GM12801 (cell line): ENCODE data around the gene CEACAM19.

Source experiments
- CTCF ChIP-seq: IDR thresholded peaks from one replicate; pipeline ENCODE4 v1.5.1; 2011; ENCODE audit warnings: control low read depth; ENCODE audit not compliant: insufficient read length; ENCODE audit errors: extremely low read depth

CEACAM19 gene

GRCh38 chr19:44684892-44685863 lies 13.9 kb downstream of the CEACAM19 start:
- TF ChIP-seq CTCF = no peak

- TF ChIP-seq CTCF = no peak
Observed at GRCh38 chr19:44685877-44686276, 14.6 kb downstream of the CEACAM19 start.

GRCh38 chr19:44686896-44687295 lies 15.6 kb downstream of the CEACAM19 start:
- no peak for TF ChIP-seq CTCF

- TF ChIP-seq CTCF = no peak
Observed at GRCh38 chr19:44687888-44688287, 16.6 kb downstream of the CEACAM19 start.

- TF ChIP-seq CTCF = peak; percentile 31
Observed at GRCh38 chr19:44689290-44690130, 18.2 kb downstream of the CEACAM19 start.

- TF ChIP-seq CTCF = no peak
Observed at GRCh38 chr19:44690131-44690440, 18.8 kb downstream of the CEACAM19 start.

- no peak for TF ChIP-seq CTCF
Observed at GRCh38 chr19:44692379-44692721, 21.1 kb downstream of the CEACAM19 start.
